Type B pancreatic cell (in vitro differentiated cells): ENCODE data around the gene DNAJC15. TPM values are rescaled to one million over a fixed set of nuclear protein-coding genes. Genes with fewer than 3 reads are reported as not detected.

ENCODE experiments used
- DNase-seq: peaks from one replicate; pipeline ENCODE4 v3.0.0; 2021; ENCODE audit warnings: mixed read lengths; ENCODE audit not compliant: unreplicated experiment; ENCODE audit errors: extremely low spot score
- H3K27ac Mint-ChIP-seq: 2 replicates; pipeline ENCODE4 v1.8.0; 2021; ENCODE audit warnings: mild to moderate bottlenecking, mixed read lengths
- H3K27me3 Mint-ChIP-seq: 2 replicates; pipeline ENCODE4 v1.8.0; 2021; ENCODE audit warnings: mixed read lengths
- H3K36me3 Mint-ChIP-seq: 2 replicates; pipeline ENCODE4 v1.8.0; 2021; ENCODE audit warnings: mixed read lengths
- H3K4me1 Mint-ChIP-seq: one replicate; pipeline ENCODE4 v1.8.0; 2021; ENCODE audit warnings: mixed read lengths; ENCODE audit not compliant: unreplicated experiment
- H3K4me3 Mint-ChIP-seq: 2 replicates; pipeline ENCODE4 v1.8.0; 2021; ENCODE audit warnings: mild to moderate bottlenecking, mixed read lengths
- H3K9me3 Mint-ChIP-seq: 2 replicates; pipeline ENCODE4 v1.8.0; 2021; ENCODE audit warnings: mixed read lengths
- total RNA-seq: library from RNA; stranded (reverse); gene quantifications from 2 replicates; pipeline ENCODE4 v1.2.1, GENCODE V29; 2021; ENCODE audit warnings: low replicate concordance
- TF ChIP-seq, protein P1 (sequence below): fragments of 200-600 bp; sonication (generic); conservative IDR thresholded peaks from 2 replicates; pipeline ENCODE4 v1.5.0; 2021; ENCODE audit warnings: antibody characterized with exemption, mild to moderate bottlenecking

Gene DNAJC15
- total RNA-seq, 1 donor from 2014 or later = 19.7 TPM

DNA sequence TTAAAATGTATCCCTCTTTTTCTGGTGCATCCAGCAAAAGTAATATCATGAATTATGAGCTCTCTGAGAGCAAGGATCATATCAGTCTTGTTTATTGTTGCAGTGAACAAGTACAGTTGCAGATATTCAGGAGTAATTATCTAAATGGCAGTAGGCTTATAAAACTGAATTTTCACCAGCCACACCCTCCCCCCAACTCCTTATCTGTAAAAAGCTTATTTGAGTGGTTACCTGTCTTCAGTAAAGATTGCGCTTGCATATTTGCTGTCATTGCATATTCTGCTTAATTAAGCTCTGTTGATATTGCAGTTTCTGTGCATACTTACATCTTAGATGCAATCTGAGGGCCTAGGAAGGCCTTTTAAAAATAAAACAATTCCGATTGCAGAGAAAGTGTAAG is 87.3 kb downstream of the DNAJC15 start:
- H3K36me3 Mint-ChIP-seq = peaks cover 10% of the 10 kb centered on the region
- no peaks in the 10 kb centered on the region for H3K27me3 Mint-ChIP-seq
- no peak overlapping the region for H3K4me3 Mint-ChIP-seq
- peaks cover 12% of the 10 kb centered on the region for H3K4me1 Mint-ChIP-seq
- no peak overlapping the region for H3K27ac Mint-ChIP-seq
- DNase-seq = no peak
- no peaks in the 10 kb centered on the region for H3K9me3 Mint-ChIP-seq
- TF ChIP-seq, protein P1, sequence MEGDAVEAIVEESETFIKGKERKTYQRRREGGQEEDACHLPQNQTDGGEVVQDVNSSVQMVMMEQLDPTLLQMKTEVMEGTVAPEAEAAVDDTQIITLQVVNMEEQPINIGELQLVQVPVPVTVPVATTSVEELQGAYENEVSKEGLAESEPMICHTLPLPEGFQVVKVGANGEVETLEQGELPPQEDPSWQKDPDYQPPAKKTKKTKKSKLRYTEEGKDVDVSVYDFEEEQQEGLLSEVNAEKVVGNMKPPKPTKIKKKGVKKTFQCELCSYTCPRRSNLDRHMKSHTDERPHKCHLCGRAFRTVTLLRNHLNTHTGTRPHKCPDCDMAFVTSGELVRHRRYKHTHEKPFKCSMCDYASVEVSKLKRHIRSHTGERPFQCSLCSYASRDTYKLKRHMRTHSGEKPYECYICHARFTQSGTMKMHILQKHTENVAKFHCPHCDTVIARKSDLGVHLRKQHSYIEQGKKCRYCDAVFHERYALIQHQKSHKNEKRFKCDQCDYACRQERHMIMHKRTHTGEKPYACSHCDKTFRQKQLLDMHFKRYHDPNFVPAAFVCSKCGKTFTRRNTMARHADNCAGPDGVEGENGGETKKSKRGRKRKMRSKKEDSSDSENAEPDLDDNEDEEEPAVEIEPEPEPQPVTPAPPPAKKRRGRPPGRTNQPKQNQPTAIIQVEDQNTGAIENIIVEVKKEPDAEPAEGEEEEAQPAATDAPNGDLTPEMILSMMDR = no peak

GRCh38 chr13:43111559-43112400 is 88.4 kb downstream of the DNAJC15 start:
- H3K36me3 Mint-ChIP-seq = peaks cover 10% of the 10 kb centered on the region
- H3K27me3 Mint-ChIP-seq = no peaks in the 10 kb centered on the region
- no peak overlapping the region for H3K4me3 Mint-ChIP-seq
- DNase-seq = no peak
- peaks cover 12% of the 10 kb centered on the region for H3K4me1 Mint-ChIP-seq
- H3K9me3 Mint-ChIP-seq = no peaks in the 10 kb centered on the region
- TF ChIP-seq, protein P1 = no peak
- H3K27ac Mint-ChIP-seq = no peak overlapping the region

DNA sequence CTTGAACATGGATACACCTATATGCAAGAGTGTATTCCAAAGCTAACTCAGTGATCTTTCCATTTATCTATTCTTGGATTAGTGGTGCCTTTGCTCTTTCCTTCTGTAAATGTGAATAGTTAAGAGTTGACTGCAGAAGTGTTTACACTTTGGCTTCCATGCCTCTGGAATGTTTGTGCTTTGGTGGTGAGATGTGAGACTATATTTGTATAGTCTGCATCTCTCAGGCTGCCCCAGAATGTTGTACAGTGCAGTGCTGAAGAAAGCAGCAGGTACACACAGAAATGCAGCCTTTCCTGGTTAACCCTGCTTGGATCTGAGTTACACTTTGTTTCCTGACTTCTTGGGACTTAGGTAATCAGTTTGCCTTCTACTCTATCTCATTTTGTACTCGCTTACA is 90.2 kb downstream of the DNAJC15 start:
- TF ChIP-seq, protein P1 = no peak
- no peak for DNase-seq
- Mint-ChIP-seq H3K4me1 (peaks cover 8% of the 10 kb centered on the region), H3K27ac (no peak overlapping the region), H3K9me3 (no peaks in the 10 kb centered on the region), H3K27me3 (no peaks in the 10 kb centered on the region), H3K4me3 (no peak overlapping the region), H3K36me3 (no peaks in the 10 kb centered on the region)

- H3K4me1 Mint-ChIP-seq = peaks cover 17% of the 10 kb centered on the region
- DNase-seq = no peak
- no peaks in the 10 kb centered on the region for H3K27me3 Mint-ChIP-seq
- TF ChIP-seq, protein P1 = no peak
- no peaks in the 10 kb centered on the region for H3K9me3 Mint-ChIP-seq
- no peak overlapping the region for H3K4me3 Mint-ChIP-seq
- no peaks in the 10 kb centered on the region for H3K36me3 Mint-ChIP-seq
- no peak overlapping the region for H3K27ac Mint-ChIP-seq
These were observed 91.1 kb downstream of the DNAJC15 start for GRCh38 chr13:43114504-43114903.

- TF ChIP-seq, protein P1 = no peak
- Mint-ChIP-seq H3K4me3 (no peak overlapping the region), H3K4me1 (peaks cover 22% of the 10 kb centered on the region), H3K27ac (no peak overlapping the region), H3K36me3 (no peaks in the 10 kb centered on the region), H3K27me3 (no peaks in the 10 kb centered on the region), H3K9me3 (no peaks in the 10 kb centered on the region)
- DNase-seq = no peak
These were observed 91.8 kb downstream of the DNAJC15 start for GRCh38 chr13:43115141-43115540.
